Measurements from ENCODE around the gene ATP5MG.

GRCh38 chr11:118437208-118438125 is 36.1 kb downstream of the ATP5MG start:
- TF ChIP-seq TCF12 (IDR thresholded peaks at IDR 0.05; ENCODE audit: low read depth) (no peak), EGR1 (IDR thresholded peaks at IDR 0.05) (no peak), RAD21 (IDR thresholded peaks at IDR 0.05; ENCODE audit: low read depth) (no peak), EP300 (IDR thresholded peaks at IDR 0.05; ENCODE audit: borderline replicate concordance) (no peak), ZBTB7A (IDR thresholded peaks at IDR 0.05; ENCODE audit: low read depth) (no peak)
